ENCODE results near the gene HECTD4. TPM values are rescaled to one million over a fixed set of nuclear protein-coding genes. Genes with fewer than 3 reads are reported as not detected.

HECTD4 gene
- total RNA-seq, 2 donors from 2014 or later: 46.6 to 48.2 TPM

GRCh38 chr12:112134731-112135130 lies 247.5 kb downstream of the HECTD4 start:
- no peak for DNase-seq
- Mint-ChIP-seq H3K27me3 (ENCODE audit: insufficient read depth) (no peaks in the 10 kb centered on the region), H3K9me3 (no peaks in the 10 kb centered on the region), H3K4me1 (no peaks in the 10 kb centered on the region), H3K36me3 (ENCODE audit: low read depth) (peaks cover 23% of the 10 kb centered on the region), H3K27ac (no peak overlapping the region), H3K4me3 (no peak overlapping the region)
- Histone ChIP-seq H3K4me3 (ENCODE audit: low read length) (no peak overlapping the region), H3K36me3 (ENCODE audit: control insufficient read depth, insufficient read depth, low read length) (peaks cover 43% of the 10 kb centered on the region), H3K27ac (ENCODE audit: low read depth, low read length) (no peak overlapping the region), H3K9ac (ENCODE audit: extremely low read depth, low read length, poor library complexity, severe bottlenecking) (no peak overlapping the region), H3K4me1 (ENCODE audit: control insufficient read depth, insufficient read depth, low read length) (no peaks in the 10 kb centered on the region), H3K9me3 (ENCODE audit: control insufficient read depth, low read length) (no peaks in the 10 kb centered on the region), H3K27me3 (ENCODE audit: control insufficient read depth, insufficient read depth, low read length, poor library complexity, severe bottlenecking) (no peaks in the 10 kb centered on the region)
- TF ChIP-seq CTCF (conservative IDR thresholded peaks at IDR 0.05): no peak
- WGBS, 2 experiments (ENCODE audit: insufficient coverage in 1 of 2, insufficient read length in 1 of 2): 90 to 97% methylated on average over 3 of the region's 3 CpGs

- no peaks in the 10 kb centered on the region for H3K4me1 ChIP-seq (ENCODE audit: control insufficient read depth, insufficient read depth, low read length)
- no peaks in the 10 kb centered on the region for H3K9me3 ChIP-seq (ENCODE audit: control insufficient read depth, low read length)
- peaks cover 20% of the 10 kb centered on the region for H3K36me3 Mint-ChIP-seq (ENCODE audit: low read depth)
- no peaks in the 10 kb centered on the region for H3K4me1 Mint-ChIP-seq
- H3K9ac ChIP-seq (ENCODE audit: extremely low read depth, low read length, poor library complexity, severe bottlenecking): no peak overlapping the region
- no peaks in the 10 kb centered on the region for H3K27me3 Mint-ChIP-seq (ENCODE audit: insufficient read depth)
- no peaks in the 10 kb centered on the region for H3K9me3 Mint-ChIP-seq
- no peaks in the 10 kb centered on the region for H3K27me3 ChIP-seq (ENCODE audit: control insufficient read depth, insufficient read depth, low read length, poor library complexity, severe bottlenecking)
- H3K4me3 Mint-ChIP-seq: no peak overlapping the region
- H3K4me3 ChIP-seq (ENCODE audit: low read length): no peak overlapping the region
- no peak for DNase-seq
- peaks cover 39% of the 10 kb centered on the region for H3K36me3 ChIP-seq (ENCODE audit: control insufficient read depth, insufficient read depth, low read length)
- H3K27ac Mint-ChIP-seq: no peak overlapping the region
- no peak overlapping the region for H3K27ac ChIP-seq (ENCODE audit: low read depth, low read length)
- no peak for TF ChIP-seq CTCF (conservative IDR thresholded peaks at IDR 0.05)
- WGBS, 2 experiments (ENCODE audit: insufficient coverage in 1 of 2, insufficient read length in 1 of 2): 87 to 96% methylated on average over 2 to 5 of the region's 5 CpGs
Observed at GRCh38 chr12:112133418-112133817, 248.8 kb downstream of the HECTD4 start.

GRCh38 chr12:112131686-112132085 lies 250.5 kb downstream of the HECTD4 start:
- no peak for TF ChIP-seq CTCF (conservative IDR thresholded peaks at IDR 0.05)
- H3K27ac ChIP-seq (ENCODE audit: low read depth, low read length): no peak overlapping the region
- no peaks in the 10 kb centered on the region for H3K9me3 ChIP-seq (ENCODE audit: control insufficient read depth, low read length)
- H3K27ac Mint-ChIP-seq: no peak overlapping the region
- no peaks in the 10 kb centered on the region for H3K9me3 Mint-ChIP-seq
- no CpG with 5 or more reads among the region's 1 CpG for WGBS, 2 experiments (ENCODE audit: insufficient coverage in 1 of 2, insufficient read length in 1 of 2)
- H3K4me1 ChIP-seq (ENCODE audit: control insufficient read depth, insufficient read depth, low read length): no peaks in the 10 kb centered on the region
- no peak for DNase-seq
- no peaks in the 10 kb centered on the region for H3K27me3 Mint-ChIP-seq (ENCODE audit: insufficient read depth)
- peaks cover 27% of the 10 kb centered on the region for H3K36me3 ChIP-seq (ENCODE audit: control insufficient read depth, insufficient read depth, low read length)
- peaks cover 15% of the 10 kb centered on the region for H3K36me3 Mint-ChIP-seq (ENCODE audit: low read depth)
- peaks cover 3% of the 10 kb centered on the region for H3K4me1 Mint-ChIP-seq
- no peak overlapping the region for H3K4me3 Mint-ChIP-seq
- H3K4me3 ChIP-seq (ENCODE audit: low read length): no peak overlapping the region
- H3K27me3 ChIP-seq (ENCODE audit: control insufficient read depth, insufficient read depth, low read length, poor library complexity, severe bottlenecking): no peaks in the 10 kb centered on the region
- no peak overlapping the region for H3K9ac ChIP-seq (ENCODE audit: extremely low read depth, low read length, poor library complexity, severe bottlenecking)

Data from endodermal cell (in vitro differentiated cells).